Peyer's patch (tissue), 4 donors: Measurements from ENCODE around the gene SIK2.

Source experiments
- POLR2A ChIP-seq, 2 donors: fragments of 450-650 bp; IDR thresholded peaks; one replicate each; pipeline ENCODE4 v1.5.1; 2017; ENCODE audit warnings: antibody characterized with exemption in 2 of 2, mild to moderate bottlenecking in 2 of 2, moderate library complexity in 2 of 2
- TF ChIP-seq, protein P1 (sequence below), 6 experiments: fragments of 450-650 bp in 4 of 6; fragments of 200-600 bp in 2 of 6; sonication (generic) in 1 of 6; IDR thresholded peaks; one replicate each; pipeline ENCODE4 v1.5.1; 2017 to 2019; ENCODE audit warnings: antibody characterized with exemption in 6 of 6, mild to moderate bottlenecking in 3 of 6, moderate library complexity in 1 of 6

DNA sequence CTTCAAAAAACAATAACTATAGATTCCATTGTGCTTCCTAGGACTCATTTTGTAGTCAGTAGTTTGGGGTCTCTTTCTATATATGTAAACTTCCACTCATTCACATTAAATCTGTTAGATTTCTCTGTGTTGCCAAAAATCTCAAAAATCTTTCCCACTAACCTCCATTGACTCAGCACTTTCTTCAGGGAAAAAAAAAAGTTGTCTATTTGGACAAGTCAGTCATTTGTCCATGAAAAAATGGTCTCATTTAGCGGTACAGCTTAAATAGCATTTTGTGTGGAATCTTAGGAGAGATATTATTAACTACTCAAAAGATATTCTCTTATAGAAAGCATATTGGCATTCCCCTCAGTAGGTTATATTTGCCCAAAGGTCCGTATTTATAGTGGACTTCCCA, 82.0 kb downstream of the SIK2 start:
- TF ChIP-seq, protein P1, sequence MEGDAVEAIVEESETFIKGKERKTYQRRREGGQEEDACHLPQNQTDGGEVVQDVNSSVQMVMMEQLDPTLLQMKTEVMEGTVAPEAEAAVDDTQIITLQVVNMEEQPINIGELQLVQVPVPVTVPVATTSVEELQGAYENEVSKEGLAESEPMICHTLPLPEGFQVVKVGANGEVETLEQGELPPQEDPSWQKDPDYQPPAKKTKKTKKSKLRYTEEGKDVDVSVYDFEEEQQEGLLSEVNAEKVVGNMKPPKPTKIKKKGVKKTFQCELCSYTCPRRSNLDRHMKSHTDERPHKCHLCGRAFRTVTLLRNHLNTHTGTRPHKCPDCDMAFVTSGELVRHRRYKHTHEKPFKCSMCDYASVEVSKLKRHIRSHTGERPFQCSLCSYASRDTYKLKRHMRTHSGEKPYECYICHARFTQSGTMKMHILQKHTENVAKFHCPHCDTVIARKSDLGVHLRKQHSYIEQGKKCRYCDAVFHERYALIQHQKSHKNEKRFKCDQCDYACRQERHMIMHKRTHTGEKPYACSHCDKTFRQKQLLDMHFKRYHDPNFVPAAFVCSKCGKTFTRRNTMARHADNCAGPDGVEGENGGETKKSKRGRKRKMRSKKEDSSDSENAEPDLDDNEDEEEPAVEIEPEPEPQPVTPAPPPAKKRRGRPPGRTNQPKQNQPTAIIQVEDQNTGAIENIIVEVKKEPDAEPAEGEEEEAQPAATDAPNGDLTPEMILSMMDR (IDR thresholded peaks at IDR 0.05) = no peak
- no peak for TF ChIP-seq POLR2A (IDR thresholded peaks at IDR 0.05)
